Nephron progenitor cell (in vitro differentiated cells): Measurements from ENCODE around the gene KLHDC4.

Experiments used
- DNase-seq: peaks from one replicate; pipeline ENCODE4 v3.0.0; 2021
- H3K27ac Mint-ChIP-seq: 2 replicates; pipeline ENCODE4 v1.8.0; 2021; ENCODE audit warnings: mild to moderate bottlenecking, moderate library complexity, mixed read lengths
- H3K27me3 Mint-ChIP-seq: 2 replicates; pipeline ENCODE4 v1.8.0; 2021; ENCODE audit warnings: mild to moderate bottlenecking, low read depth, mixed read lengths; ENCODE audit not compliant: poor library complexity
- H3K36me3 Mint-ChIP-seq: 2 replicates; pipeline ENCODE4 v1.8.0; 2021; ENCODE audit warnings: low read depth, mixed read lengths
- H3K4me1 Mint-ChIP-seq: 2 replicates; pipeline ENCODE4 v1.8.0; 2021; ENCODE audit warnings: mixed read lengths
- H3K4me3 Mint-ChIP-seq: 2 replicates; pipeline ENCODE4 v1.8.0; 2021; ENCODE audit warnings: mild to moderate bottlenecking, moderate library complexity, mixed read lengths
- H3K9me3 Mint-ChIP-seq: 2 replicates; pipeline ENCODE4 v1.8.0; 2021; ENCODE audit warnings: mild to moderate bottlenecking, moderate library complexity, mixed read lengths
- CTCF ChIP-seq: fragments of 200-600 bp; sonication (generic); IDR thresholded peaks from 2 replicates; pipeline ENCODE4 v1.5.0; 2021; ENCODE audit warnings: antibody characterized with exemption

Gene KLHDC4

DNA sequence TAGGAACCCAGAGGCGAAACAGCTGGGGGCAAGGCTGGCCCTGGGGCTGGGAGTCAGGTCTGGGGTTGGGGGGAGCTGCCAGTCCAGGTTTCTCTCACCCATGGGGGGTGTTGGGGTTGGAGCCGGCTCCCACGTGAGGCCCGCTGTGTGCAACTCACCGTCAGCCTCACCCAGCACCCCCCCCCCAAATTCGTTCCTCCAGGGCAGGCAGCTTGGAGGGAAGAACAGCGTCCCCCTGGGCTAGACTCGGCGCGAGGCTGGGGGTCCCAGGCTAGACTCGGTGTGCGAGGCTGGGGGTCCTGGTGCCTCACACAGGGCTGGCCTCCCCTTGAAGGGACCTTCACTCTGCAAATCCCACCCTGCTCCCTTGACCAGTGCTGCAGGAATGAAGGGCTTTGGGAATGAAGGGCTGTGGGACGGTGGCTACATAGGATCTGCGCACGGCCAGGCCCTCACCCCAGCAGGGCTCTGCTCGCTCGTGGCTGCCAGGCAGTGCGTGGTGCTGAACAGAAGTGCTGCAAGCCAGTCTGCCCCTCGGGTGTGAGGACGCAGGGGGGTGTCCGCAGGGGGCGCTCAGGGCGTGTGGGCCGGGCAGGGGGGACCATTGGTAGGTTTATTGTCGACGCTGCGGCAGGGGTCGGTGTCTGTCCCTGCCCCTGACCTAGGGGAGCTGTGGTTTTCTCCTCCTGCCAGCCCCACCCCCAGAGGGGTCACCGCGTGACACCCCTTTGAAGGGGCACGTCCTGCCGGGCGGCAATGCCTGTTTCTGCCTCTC, 74.7 kb downstream of the KLHDC4 start:
- Mint-ChIP-seq H3K27ac (no peak overlapping the region), H3K9me3 (no peaks in the 10 kb centered on the region), H3K36me3 (no peaks in the 10 kb centered on the region), H3K4me3 (no peak overlapping the region), H3K4me1 (no peaks in the 10 kb centered on the region), H3K27me3 (no peaks in the 10 kb centered on the region)
- DNase-seq, result no peak
- TF ChIP-seq CTCF, result no peak

DNA sequence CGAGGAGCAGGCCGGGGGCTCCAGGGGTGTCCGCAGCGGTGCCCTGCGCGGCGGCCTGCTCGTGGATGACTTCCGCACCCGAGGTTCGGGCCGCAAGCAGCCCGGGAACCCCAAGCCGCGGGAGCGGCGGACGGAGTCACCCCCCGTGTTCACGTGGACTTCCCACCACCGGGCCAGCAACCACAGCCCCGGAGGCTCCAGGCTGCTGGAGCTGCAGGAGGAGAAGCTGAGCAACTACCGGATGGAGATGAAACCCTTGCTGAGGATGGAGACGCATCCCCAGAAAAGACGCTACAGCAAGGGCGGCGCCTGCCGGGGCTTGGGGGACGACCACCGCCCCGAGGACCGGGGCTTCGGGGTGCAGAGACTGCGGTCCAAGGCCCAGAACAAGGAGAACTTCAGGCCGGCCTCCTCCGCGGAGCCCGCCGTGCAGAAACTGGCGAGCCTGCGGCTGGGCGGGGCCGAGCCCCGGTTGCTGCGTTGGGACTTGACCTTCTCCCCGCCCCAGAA, 75.8 kb downstream of the KLHDC4 start:
- no peak for TF ChIP-seq CTCF
- Mint-ChIP-seq H3K4me3 (no peak overlapping the region), H3K27ac (no peak overlapping the region), H3K27me3 (no peaks in the 10 kb centered on the region), H3K4me1 (no peaks in the 10 kb centered on the region), H3K9me3 (no peaks in the 10 kb centered on the region), H3K36me3 (no peaks in the 10 kb centered on the region)
- no peak for DNase-seq

- Mint-ChIP-seq H3K4me3 (no peak overlapping the region), H3K9me3 (no peaks in the 10 kb centered on the region), H3K36me3 (no peaks in the 10 kb centered on the region), H3K27me3 (no peaks in the 10 kb centered on the region), H3K4me1 (no peaks in the 10 kb centered on the region), H3K27ac (no peak overlapping the region)
- TF ChIP-seq CTCF, result no peak
- DNase-seq, result no peak
Observed at GRCh38 chr16:87688876-87689815, 76.6 kb downstream of the KLHDC4 start.

- TF ChIP-seq CTCF, result no peak
- Mint-ChIP-seq H3K36me3 (no peaks in the 10 kb centered on the region), H3K9me3 (no peaks in the 10 kb centered on the region), H3K27ac (no peak overlapping the region), H3K4me1 (no peaks in the 10 kb centered on the region), H3K4me3 (no peak overlapping the region), H3K27me3 (no peaks in the 10 kb centered on the region)
- DNase-seq, result no peak
Observed at GRCh38 chr16:87687998-87688529, 77.7 kb downstream of the KLHDC4 start.

- Mint-ChIP-seq H3K4me3 (no peak overlapping the region), H3K4me1 (no peaks in the 10 kb centered on the region), H3K9me3 (no peaks in the 10 kb centered on the region), H3K36me3 (no peaks in the 10 kb centered on the region), H3K27me3 (no peaks in the 10 kb centered on the region), H3K27ac (no peak overlapping the region)
- no peak for DNase-seq
- no peak for TF ChIP-seq CTCF
Observed at GRCh38 chr16:87687126-87687910, 78.5 kb downstream of the KLHDC4 start.
